IMR-90 (cell line): ENCODE measurements around the gene GHR. TPM values are rescaled to one million over a fixed set of nuclear protein-coding genes. Genes with fewer than 3 reads are reported as not detected.

Experiments used
- ATAC-seq: fragments of 200-7000 bp; cut with Tn5 transposase; 2 replicates; pipeline ENCODE4 v1.9.1; 2020; ENCODE audit warnings: low read depth, mild to moderate bottlenecking, moderate library complexity
- BruUV-seq: library from RNA; stranded (reverse); fragments of 400-500 nt; replicated peaks from 2 replicates; lab custom pipeline; 2021; lab: Mats Ljungman, UMichigan
- CTCF ChIA-PET: fragments of 300-600 bp; formaldehyde crosslinking; extraction: SDS; loops from one replicate; lab custom pipeline; 2021; ENCODE audit warnings: antibody characterized with exemption; lab: Yijun Ruan, JAX
- POLR2A ChIA-PET: fragments of 300-600 bp; sonication (Branson Sonifier 250); formaldehyde crosslinking; loops from one replicate; lab custom pipeline; 2022; ENCODE audit warnings: antibody characterized with exemption; ENCODE audit not compliant: unreplicated experiment; lab: Charles Lee
- DNase-seq: peaks from one replicate; pipeline ENCODE4 v3.0.0; 2013
- H2AFZ ChIP-seq: replicated peaks from 2 replicates; pipeline ENCODE3; 2013; ENCODE audit warnings: low read length, mild to moderate bottlenecking; ENCODE audit not compliant: poor library complexity
- H2AK5ac ChIP-seq: 2 replicates; pipeline ENCODE4 v1.6.1; 2013; ENCODE audit warnings: low read depth, low read length, inconsistent platforms
- H2AK9ac ChIP-seq: replicated peaks from 2 replicates; pipeline ENCODE3; 2013; ENCODE audit warnings: mild to moderate bottlenecking, low read depth, low read length, moderate library complexity; ENCODE audit not compliant: poor library complexity
- H2BK120ac ChIP-seq: 2 replicates; pipeline ENCODE4 v1.6.1; 2013; ENCODE audit warnings: low read depth, low read length, inconsistent platforms
- H2BK15ac ChIP-seq: 3 replicates; pipeline ENCODE4 v1.6.1; 2013; ENCODE audit warnings: low read depth, low read length, inconsistent platforms
- H2BK20ac ChIP-seq: 2 replicates; pipeline ENCODE4 v1.6.1; 2013; ENCODE audit warnings: low read depth, mild to moderate bottlenecking, inconsistent platforms, low read length, moderate library complexity
- H2BK5ac ChIP-seq: 2 replicates; pipeline ENCODE4 v1.6.1; 2013; ENCODE audit warnings: mild to moderate bottlenecking, low read depth, low read length, inconsistent platforms; ENCODE audit not compliant: poor library complexity, severe bottlenecking
- H3K14ac ChIP-seq: replicated peaks from 2 replicates; pipeline ENCODE4 v1.6.1; 2013; ENCODE audit warnings: low read depth, low read length, inconsistent platforms
- H3K18ac ChIP-seq: 2 replicates; pipeline ENCODE4 v1.6.1; 2013; ENCODE audit warnings: low read depth, low read length, control low read depth
- H3K23ac ChIP-seq: 2 replicates; pipeline ENCODE4 v1.6.1; 2013; ENCODE audit warnings: low read depth, low read length, inconsistent platforms
- H3K27ac ChIP-seq: 2 replicates; pipeline ENCODE4 v1.5.1; 2013; ENCODE audit warnings: mild to moderate bottlenecking, control low read depth, low read length; ENCODE audit not compliant: insufficient read depth
- H3K27me3 ChIP-seq: 2 replicates; pipeline ENCODE4 v1.6.1; 2013; ENCODE audit warnings: low read length; ENCODE audit not compliant: control insufficient read depth, insufficient read depth
- H3K36me3 ChIP-seq: 2 replicates; pipeline ENCODE4 v1.6.1; 2013; ENCODE audit warnings: low read length, mixed read lengths; ENCODE audit not compliant: control insufficient read depth, insufficient read depth
- H3K4ac ChIP-seq: 2 replicates; pipeline ENCODE4 v1.6.1; 2013; ENCODE audit warnings: low read depth, low read length, inconsistent platforms
- H3K4me1 ChIP-seq: 2 replicates; pipeline ENCODE4 v1.6.1; 2013; ENCODE audit warnings: low read length, mixed read lengths; ENCODE audit not compliant: control insufficient read depth, insufficient read depth
- H3K4me2 ChIP-seq: 2 replicates; pipeline ENCODE4 v1.6.1; 2013; ENCODE audit warnings: low read depth, mild to moderate bottlenecking, control low read depth, low read length, moderate library complexity
- H3K4me3 ChIP-seq: 2 replicates; pipeline ENCODE4 v1.5.1; 2013; ENCODE audit warnings: low read depth, mild to moderate bottlenecking, control low read depth, low read length, moderate library complexity; ENCODE audit not compliant: insufficient read depth
- H3K56ac ChIP-seq: 2 replicates; pipeline ENCODE4 v1.6.1; 2013; ENCODE audit warnings: low read length, inconsistent platforms; ENCODE audit not compliant: insufficient read depth; ENCODE audit errors: extremely low read depth
- H3K79me1 ChIP-seq, 2 experiments: 2 replicates each; pipeline ENCODE4 v1.6.1; 2013; ENCODE audit warnings: low read length in 2 of 2, inconsistent platforms in 1 of 2, low read depth in 1 of 2
- H3K9ac ChIP-seq: 2 replicates; pipeline ENCODE4 v1.6.1; 2013; ENCODE audit warnings: low read depth, low read length, control low read depth
- H3K9me1 ChIP-seq: 2 replicates; pipeline ENCODE4 v1.6.1; 2013; ENCODE audit warnings: low read length, inconsistent platforms; ENCODE audit not compliant: insufficient read depth
- H3K9me3 ChIP-seq: 2 replicates; pipeline ENCODE4 v1.6.1; 2013; ENCODE audit warnings: low read length; ENCODE audit not compliant: control insufficient read depth, insufficient read depth
- H4K20me1 ChIP-seq: 2 replicates; pipeline ENCODE4 v1.6.1; 2013; ENCODE audit warnings: low read length, inconsistent platforms; ENCODE audit not compliant: insufficient read depth
- H4K5ac ChIP-seq: 2 replicates; pipeline ENCODE4 v1.6.1; 2013; ENCODE audit warnings: mild to moderate bottlenecking, low read depth, low read length, control low read depth
- H4K8ac ChIP-seq, 2 experiments: 2 replicates each; pipeline ENCODE4 v1.6.1; 2013; ENCODE audit warnings: low read depth in 2 of 2, low read length in 2 of 2, control low read depth in 1 of 2, inconsistent platforms in 1 of 2
- H4K91ac ChIP-seq: 2 replicates; pipeline ENCODE4 v1.6.1; 2013; ENCODE audit warnings: low read depth, low read length, inconsistent platforms; ENCODE audit not compliant: insufficient read depth
- BHLHE40 ChIP-seq: fragments of 150-350 bp; IDR thresholded peaks from 2 replicates; pipeline ENCODE4 v1.6.1; 2016; ENCODE audit warnings: mild to moderate bottlenecking, low read depth, low read length
- CEBPB ChIP-seq: IDR thresholded peaks from 2 replicates; pipeline ENCODE4 v1.6.1; 2012; ENCODE audit warnings: low read depth, low read length, improper control_type of control experiment
- CHD1 ChIP-seq: IDR thresholded peaks from 2 replicates; pipeline ENCODE4 v1.6.1; 2012; ENCODE audit warnings: low read depth, low read length, improper control_type of control experiment
- FOS ChIP-seq: fragments of 150-350 bp; IDR thresholded peaks from 2 replicates; pipeline ENCODE4 v1.6.1; 2016; ENCODE audit warnings: low read depth, low read length
- MAFK ChIP-seq: IDR thresholded peaks from 2 replicates; pipeline ENCODE4 v1.6.1; 2012; ENCODE audit warnings: low read depth, low read length, improper control_type of control experiment
- MAZ ChIP-seq: IDR thresholded peaks from 2 replicates; pipeline ENCODE4 v1.6.1; 2012; ENCODE audit warnings: low read depth, mild to moderate bottlenecking, low read length, improper control_type of control experiment, moderate library complexity, borderline replicate concordance
- MXI1 ChIP-seq: IDR thresholded peaks from 2 replicates; pipeline ENCODE4 v1.6.1; 2012; ENCODE audit warnings: low read depth, mild to moderate bottlenecking, low read length, moderate library complexity, borderline replicate concordance
- NFE2L2 ChIP-seq: fragments of 150-350 bp; IDR thresholded peaks from 2 replicates; pipeline ENCODE4 v1.6.1; 2016; ENCODE audit warnings: low read depth, mild to moderate bottlenecking, low read length
- POLR2A ChIP-seq: IDR thresholded peaks from 2 replicates; pipeline ENCODE4 v1.6.1; 2012; ENCODE audit warnings: mild to moderate bottlenecking, low read depth, low read length
- RAD21 ChIP-seq: IDR thresholded peaks from 2 replicates; pipeline ENCODE4 v1.6.1; 2012; ENCODE audit warnings: low read length, improper control_type of control experiment
- RCOR1 ChIP-seq: IDR thresholded peaks from 2 replicates; pipeline ENCODE4 v1.6.1; 2012; ENCODE audit warnings: mild to moderate bottlenecking, low read length, improper control_type of control experiment; ENCODE audit not compliant: insufficient replicate concordance
- RFX5 ChIP-seq: IDR thresholded peaks from 2 replicates; pipeline ENCODE4 v1.8.0; 2012; ENCODE audit warnings: low read depth, mild to moderate bottlenecking, low read length, moderate library complexity
- SMC3 ChIP-seq: fragments of 150-350 bp; IDR thresholded peaks from 2 replicates; pipeline ENCODE4 v1.6.1; 2016; ENCODE audit warnings: low read depth, mild to moderate bottlenecking, antibody characterized with exemption, low read length, moderate library complexity
- USF2 ChIP-seq: fragments of 150-350 bp; IDR thresholded peaks from 2 replicates; pipeline ENCODE4 v1.6.1; 2017; ENCODE audit warnings: mild to moderate bottlenecking, antibody characterized with exemption, low read length, low read depth
- WGBS, 2 experiments: methylation state at CpG; one replicate each; pipeline versions ENCODE4 v1.1.5 to v1.1.7; 2013; ENCODE audit warnings: missing lambda C conversion rate in 2 of 2; ENCODE audit not compliant: insufficient read length in 1 of 2; ENCODE audit errors: extremely low coverage in 2 of 2; 5-methylcytosine and 5-hydroxymethylcytosine counted together
- dilution Hi-C: fragments of 300-500 bp; cut with HindIII; formaldehyde crosslinking; loops from one replicate; pipeline ENCODE4 v1.14.3; 2018; ENCODE audit warnings: low sequenced_read_pairs; ENCODE audit not compliant: unreplicated experiment
- in situ Hi-C: fragments of 300-500 bp; cut with MboI; formaldehyde crosslinking; loops from 3 replicates; pipeline ENCODE4 v1.14.3; 2019; ENCODE audit warnings: low sequenced_read_pairs, inconsistent platforms, mixed read lengths
- intact Hi-C: fragments of 100-400 bp; cut with micrococcal nuclease; formaldehyde crosslinking; loops from 2 replicates; pipeline ENCODE4 v1.10.0; 2022
- polyA plus RNA-seq, 3 experiments: library from polyadenylated mRNA; depleted of rRNA; stranded (reverse); fragments of >200 nt; gene quantifications; 2 replicates each; pipeline ENCODE4 v1.2.3, GENCODE V29; 2012; ENCODE audit warnings: low replicate concordance in 1 of 3
- total RNA-seq: library from RNA; depleted of rRNA; stranded (reverse); fragments of >200 nt; gene quantifications from 2 replicates; pipeline ENCODE4 v1.2.3, GENCODE V29; 2012
- TF ChIP-seq, protein P1 (sequence below): fragments of 150-350 bp; IDR thresholded peaks from 2 replicates; pipeline ENCODE4 v1.6.1; 2016; ENCODE audit warnings: low read depth, mild to moderate bottlenecking, low read length, moderate library complexity, borderline replicate concordance
- TF ChIP-seq, protein P2 (sequence below): conservative IDR thresholded peaks from 2 replicates; pipeline ENCODE4 v1.5.1; 2012; ENCODE audit warnings: mild to moderate bottlenecking, low read depth, low read length, improper control_type of control experiment

Gene GHR
- total and polyA plus RNA-seq, 2 of the 4 experiments (the other 2 are of a cell fraction) = 0.36 to 1.1 TPM

- TF ChIP-seq MXI1 (no peak), RCOR1 (no peak), MAFK (no peak), POLR2A (no peak), FOS (no peak), BHLHE40 (no peak), NFE2L2 (no peak), SMC3 (no peak), CHD1 (no peak), CEBPB (no peak), RAD21 (no peak), RFX5 (no peak), USF2 (no peak), MAZ (no peak)
- TF ChIP-seq, protein P1, sequence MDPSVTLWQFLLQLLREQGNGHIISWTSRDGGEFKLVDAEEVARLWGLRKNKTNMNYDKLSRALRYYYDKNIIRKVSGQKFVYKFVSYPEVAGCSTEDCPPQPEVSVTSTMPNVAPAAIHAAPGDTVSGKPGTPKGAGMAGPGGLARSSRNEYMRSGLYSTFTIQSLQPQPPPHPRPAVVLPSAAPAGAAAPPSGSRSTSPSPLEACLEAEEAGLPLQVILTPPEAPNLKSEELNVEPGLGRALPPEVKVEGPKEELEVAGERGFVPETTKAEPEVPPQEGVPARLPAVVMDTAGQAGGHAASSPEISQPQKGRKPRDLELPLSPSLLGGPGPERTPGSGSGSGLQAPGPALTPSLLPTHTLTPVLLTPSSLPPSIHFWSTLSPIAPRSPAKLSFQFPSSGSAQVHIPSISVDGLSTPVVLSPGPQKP = no peak
- TF ChIP-seq, protein P2, sequence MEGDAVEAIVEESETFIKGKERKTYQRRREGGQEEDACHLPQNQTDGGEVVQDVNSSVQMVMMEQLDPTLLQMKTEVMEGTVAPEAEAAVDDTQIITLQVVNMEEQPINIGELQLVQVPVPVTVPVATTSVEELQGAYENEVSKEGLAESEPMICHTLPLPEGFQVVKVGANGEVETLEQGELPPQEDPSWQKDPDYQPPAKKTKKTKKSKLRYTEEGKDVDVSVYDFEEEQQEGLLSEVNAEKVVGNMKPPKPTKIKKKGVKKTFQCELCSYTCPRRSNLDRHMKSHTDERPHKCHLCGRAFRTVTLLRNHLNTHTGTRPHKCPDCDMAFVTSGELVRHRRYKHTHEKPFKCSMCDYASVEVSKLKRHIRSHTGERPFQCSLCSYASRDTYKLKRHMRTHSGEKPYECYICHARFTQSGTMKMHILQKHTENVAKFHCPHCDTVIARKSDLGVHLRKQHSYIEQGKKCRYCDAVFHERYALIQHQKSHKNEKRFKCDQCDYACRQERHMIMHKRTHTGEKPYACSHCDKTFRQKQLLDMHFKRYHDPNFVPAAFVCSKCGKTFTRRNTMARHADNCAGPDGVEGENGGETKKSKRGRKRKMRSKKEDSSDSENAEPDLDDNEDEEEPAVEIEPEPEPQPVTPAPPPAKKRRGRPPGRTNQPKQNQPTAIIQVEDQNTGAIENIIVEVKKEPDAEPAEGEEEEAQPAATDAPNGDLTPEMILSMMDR = no peak
- Histone ChIP-seq H3K27ac (no peak overlapping the region), H2AK9ac (no peak overlapping the region), H4K20me1 (no peaks in the 10 kb centered on the region), H3K4me2 (no peak overlapping the region), H2AFZ (no peak overlapping the region), H3K9me1 (no peaks in the 10 kb centered on the region), H3K9me3 (no peaks in the 10 kb centered on the region), H4K91ac (no peak overlapping the region), H2BK20ac (no peak overlapping the region), H3K36me3 (no peaks in the 10 kb centered on the region), H2BK5ac (no peak overlapping the region), H4K5ac (no peak overlapping the region), H3K4me1 (no peaks in the 10 kb centered on the region), H3K4me3 (no peak overlapping the region), H2BK120ac (no peak overlapping the region), H3K23ac (no peak overlapping the region), H3K56ac (no peak overlapping the region), H3K79me1 (no peaks in the 10 kb centered on the region), H2BK15ac (no peak overlapping the region), H4K8ac (no peak overlapping the region), H3K4ac (no peak overlapping the region), H3K18ac (no peak overlapping the region), H3K27me3 (no peaks in the 10 kb centered on the region), H3K14ac (no peak overlapping the region), H2AK5ac (no peak overlapping the region), H3K9ac (no peak overlapping the region)
- no peak for ATAC-seq
- in situ Hi-C loops = loop anchor here (25.0 kb wide), 1 partner anchor 735 kb away; the partner anchor contains the start of gene OXCT1
- POLR2A ChIA-PET = no interaction called here
- intact Hi-C loops = no loop called here
- WGBS, 2 experiments = no CpG with 5 or more reads among the region's 1 CpG
- no peak for DNase-seq
- CTCF ChIA-PET = no interaction called here
- dilution Hi-C loops = no loop called here
- BruUV-seq = no TSS peak
These were observed 173.6 kb downstream of the GHR start for GRCh38 chr5:42596817-42597216.
